NT2/D1 (cell line): ENCODE data around the gene CDO1.

ENCODE experiments used
- SUZ12 ChIP-seq: IDR thresholded peaks from 2 replicates; pipeline ENCODE4 v1.6.1; 2011; ENCODE audit not compliant: insufficient read length, insufficient read depth; ENCODE audit errors: extremely low read depth
- YY1 ChIP-seq: IDR thresholded peaks from 2 replicates; pipeline ENCODE4 v1.6.1; 2011; ENCODE audit not compliant: insufficient read length, insufficient read depth
- ZNF274 ChIP-seq: IDR thresholded peaks from 2 replicates; pipeline ENCODE4 v1.6.1; 2011; ENCODE audit warnings: mild to moderate bottlenecking, low read depth, low read length

DNA sequence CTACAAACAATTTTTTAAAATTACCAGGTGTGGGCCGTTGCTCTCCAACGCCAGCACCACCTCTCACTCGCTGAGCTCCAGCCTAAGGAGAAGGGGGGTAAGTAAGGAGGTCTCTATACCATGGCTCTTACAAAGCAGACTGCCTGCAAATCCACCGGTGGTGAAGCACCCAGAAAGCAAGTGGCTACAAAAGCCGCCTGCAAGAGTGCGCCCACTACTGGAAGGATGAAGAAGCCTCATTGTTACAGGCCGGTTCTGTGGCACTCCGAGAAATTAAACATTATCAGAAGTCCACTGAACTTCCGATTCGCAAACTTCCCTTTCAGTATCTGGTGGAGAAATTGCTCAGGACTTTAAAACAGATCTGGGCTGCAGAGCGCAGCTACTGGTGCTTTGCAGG is 46.0 kb downstream of the CDO1 start:
- no peak for TF ChIP-seq SUZ12
- TF ChIP-seq ZNF274, result no peak
- no peak for TF ChIP-seq YY1
